ENCODE measurements around the gene NAV2.

The NAV2 gene, protein sequence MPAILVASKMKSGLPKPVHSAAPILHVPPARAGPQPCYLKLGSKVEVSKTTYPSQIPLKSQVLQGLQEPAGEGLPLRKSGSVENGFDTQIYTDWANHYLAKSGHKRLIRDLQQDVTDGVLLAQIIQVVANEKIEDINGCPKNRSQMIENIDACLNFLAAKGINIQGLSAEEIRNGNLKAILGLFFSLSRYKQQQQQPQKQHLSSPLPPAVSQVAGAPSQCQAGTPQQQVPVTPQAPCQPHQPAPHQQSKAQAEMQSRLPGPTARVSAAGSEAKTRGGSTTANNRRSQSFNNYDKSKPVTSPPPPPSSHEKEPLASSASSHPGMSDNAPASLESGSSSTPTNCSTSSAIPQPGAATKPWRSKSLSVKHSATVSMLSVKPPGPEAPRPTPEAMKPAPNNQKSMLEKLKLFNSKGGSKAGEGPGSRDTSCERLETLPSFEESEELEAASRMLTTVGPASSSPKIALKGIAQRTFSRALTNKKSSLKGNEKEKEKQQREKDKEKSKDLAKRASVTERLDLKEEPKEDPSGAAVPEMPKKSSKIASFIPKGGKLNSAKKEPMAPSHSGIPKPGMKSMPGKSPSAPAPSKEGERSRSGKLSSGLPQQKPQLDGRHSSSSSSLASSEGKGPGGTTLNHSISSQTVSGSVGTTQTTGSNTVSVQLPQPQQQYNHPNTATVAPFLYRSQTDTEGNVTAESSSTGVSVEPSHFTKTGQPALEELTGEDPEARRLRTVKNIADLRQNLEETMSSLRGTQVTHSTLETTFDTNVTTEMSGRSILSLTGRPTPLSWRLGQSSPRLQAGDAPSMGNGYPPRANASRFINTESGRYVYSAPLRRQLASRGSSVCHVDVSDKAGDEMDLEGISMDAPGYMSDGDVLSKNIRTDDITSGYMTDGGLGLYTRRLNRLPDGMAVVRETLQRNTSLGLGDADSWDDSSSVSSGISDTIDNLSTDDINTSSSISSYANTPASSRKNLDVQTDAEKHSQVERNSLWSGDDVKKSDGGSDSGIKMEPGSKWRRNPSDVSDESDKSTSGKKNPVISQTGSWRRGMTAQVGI (N-terminal part only)

DNA sequence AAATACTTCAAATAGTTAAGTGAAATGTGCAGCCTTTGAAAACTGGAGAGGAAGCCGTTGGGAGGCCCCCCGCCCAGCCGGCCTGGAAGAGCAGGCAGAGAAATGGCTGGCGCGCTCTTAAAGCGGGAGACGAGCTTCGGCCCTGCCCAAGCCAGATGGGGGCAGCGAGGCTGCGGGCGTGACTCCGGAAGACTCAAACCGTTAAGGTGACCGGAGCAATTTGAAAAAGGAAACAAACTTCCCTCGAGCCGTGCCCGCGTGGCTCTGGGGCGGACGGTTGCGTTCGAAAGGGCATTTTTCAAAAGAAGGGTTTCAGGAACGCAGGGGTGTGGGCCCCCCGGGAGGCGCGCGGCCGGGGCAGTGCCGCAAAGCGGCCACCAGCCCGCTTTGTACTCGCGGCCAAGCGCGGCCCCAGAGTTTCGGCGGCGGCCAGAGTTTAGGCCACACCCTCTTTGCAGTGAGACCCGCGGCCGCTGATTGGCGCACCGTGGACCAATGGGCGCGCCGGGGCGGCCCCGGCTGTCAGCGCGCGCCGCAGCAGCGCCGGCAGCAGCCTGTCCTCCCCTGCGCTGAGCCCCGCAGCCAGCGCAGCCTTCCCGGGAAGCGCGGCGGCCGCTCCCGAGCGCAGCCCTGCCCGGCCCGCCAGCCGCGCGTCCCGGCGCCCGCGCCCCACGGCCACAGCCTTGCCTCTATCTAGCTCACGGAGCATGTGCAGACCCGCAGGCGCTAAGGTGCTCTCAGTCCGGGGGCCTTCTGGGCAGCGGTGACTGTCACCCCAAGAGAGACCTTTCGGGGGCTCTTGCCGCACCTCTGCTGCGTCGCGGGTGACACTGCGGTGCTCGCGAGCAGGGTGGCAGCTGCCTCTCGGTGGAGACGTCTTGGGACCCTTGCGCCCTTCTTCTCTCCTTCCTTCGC is at the start of gene NAV2:
Gene NAV2, plus strand, starts transcription at position 557 of the 915 bp plus-strand sequence. CDS start 859 bp downstream, outside the sequence.
- DNase-seq (ENCODE audit: low read depth, low spot score), result peak; percentile 65

DNA sequence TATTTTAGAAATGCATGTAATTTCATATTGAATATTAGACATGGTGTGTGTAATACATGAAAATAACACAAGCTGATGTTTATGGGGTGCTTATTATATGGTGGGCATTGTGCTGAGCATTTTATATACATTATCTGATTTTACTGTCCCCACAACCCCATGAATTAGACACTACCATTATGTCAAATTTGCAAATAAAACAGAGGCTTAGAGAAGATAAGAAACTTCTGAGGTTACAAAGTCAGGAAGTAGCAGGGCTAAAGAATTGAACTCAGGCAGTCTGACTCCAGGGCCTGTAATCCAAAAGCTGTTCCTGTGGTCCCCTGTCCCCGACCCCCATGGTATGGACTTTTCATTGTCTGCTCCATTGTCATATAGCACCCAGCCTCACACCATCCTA is 49.4 kb upstream of the NAV2 start:
- no peak for DNase-seq (ENCODE audit: low read depth, low spot score)

DNA sequence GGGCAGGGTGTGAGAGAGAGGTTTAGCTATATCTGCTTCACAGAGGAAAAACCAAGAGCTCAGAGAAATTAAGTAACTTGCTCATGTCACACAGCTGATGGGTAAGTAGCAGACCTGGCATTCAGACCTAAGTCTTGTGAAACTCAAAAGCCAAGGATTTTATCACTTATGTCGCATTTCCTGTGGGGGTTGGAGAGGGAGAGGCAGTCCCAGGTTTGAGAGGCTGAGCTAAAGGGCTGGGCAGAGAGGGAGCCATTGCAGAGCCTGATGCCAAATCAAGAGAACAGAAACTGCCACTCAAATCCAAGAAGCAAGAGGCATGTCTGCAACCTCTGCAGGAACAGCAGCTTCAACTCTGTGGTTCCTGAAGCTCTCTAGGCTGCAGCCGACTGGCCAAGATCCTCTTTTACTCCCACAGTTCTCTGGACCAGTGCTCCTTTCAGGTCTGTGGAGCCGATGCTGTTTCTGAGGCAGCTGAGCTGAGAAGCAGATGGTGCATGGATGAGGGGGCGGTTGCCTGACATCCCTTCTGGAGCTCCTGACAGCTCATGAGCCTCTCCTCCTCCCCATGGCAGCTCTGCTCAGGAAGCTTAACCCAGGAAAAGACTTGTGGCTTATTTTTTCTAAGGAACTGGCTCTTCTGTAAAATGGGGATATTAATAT is 47.6 kb upstream of the NAV2 start:
- DNase-seq (ENCODE audit: low read depth, low spot score), result no peak

DNA sequence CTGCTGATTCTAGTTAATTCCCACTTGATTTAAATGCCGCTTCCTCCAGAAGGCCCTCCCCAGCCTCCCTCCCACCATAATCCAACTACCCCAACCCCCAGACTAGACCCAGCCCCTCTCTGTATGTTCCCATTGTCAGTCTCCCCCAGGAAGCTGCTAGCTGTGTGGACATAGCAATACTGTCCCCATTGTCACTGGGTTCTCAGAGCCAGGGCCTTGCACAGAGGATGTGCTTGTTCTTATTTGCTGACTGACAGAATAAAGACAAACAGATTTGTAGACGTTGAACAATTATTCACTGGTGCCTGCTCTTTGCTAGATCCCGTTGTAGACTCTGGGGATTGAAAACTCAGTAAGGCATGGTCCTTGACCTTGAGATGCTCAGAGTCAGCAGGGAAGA is 45.7 kb upstream of the NAV2 start:
- DNase-seq (ENCODE audit: low read depth, low spot score), result no peak

DNA sequence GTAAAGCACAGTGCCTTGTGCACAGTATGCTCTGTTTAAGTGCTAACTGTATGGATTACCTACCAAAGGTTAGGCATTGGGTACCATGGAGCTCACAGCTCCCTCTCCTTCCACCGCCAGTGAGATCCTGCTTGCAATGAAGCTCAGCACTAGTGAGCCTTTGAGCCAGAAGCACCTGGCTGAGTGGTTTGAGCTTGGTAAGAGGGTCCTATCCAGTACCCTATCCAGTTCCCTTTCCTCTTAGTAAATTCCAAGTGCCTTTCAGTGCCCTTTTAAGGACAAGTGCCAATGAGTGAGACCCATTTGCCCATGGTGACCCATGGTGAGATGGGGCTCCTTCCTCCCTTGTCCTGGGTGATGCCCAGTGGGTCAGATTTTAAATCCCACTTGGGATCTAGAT is 43.1 kb upstream of the NAV2 start:
- no peak for DNase-seq (ENCODE audit: low read depth, low spot score)

DNA sequence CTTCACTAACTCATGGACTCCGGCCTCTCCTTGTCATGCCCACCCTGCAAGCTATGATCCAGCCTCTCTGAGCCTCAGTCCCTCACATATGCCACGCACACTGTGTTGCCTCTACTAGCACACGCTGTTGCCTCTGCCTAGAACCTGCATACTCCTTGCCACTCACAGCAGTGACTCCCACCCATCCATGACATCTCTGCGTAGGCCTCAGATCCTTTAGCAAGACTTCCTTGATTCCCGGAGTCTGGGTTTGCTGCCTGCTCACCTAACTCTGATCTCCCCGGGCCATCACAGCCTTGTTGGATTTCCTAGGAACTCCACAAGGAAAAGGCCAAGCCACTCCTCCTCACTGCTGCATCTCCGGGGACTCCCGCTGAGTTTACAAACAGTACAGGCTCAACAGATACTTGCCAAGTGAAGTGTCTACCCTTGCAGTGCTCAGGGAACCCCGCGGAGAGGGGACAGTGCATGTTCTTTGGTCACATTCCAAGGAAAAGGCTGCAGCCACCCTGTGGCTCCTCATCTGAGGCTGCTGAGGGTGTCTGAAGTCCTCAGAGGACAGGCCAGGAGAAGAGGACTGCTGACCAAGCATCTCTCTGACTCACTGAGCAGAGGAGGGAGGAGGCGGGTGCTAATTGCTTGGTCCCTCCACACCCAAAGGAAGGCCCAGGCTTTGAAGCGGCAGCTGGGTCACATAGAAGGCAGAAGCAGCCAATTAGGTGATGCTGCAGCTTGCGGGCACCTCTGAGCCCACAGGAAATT is 42.4 kb upstream of the NAV2 start:
- DNase-seq (ENCODE audit: low read depth, low spot score), result no peak

DNA sequence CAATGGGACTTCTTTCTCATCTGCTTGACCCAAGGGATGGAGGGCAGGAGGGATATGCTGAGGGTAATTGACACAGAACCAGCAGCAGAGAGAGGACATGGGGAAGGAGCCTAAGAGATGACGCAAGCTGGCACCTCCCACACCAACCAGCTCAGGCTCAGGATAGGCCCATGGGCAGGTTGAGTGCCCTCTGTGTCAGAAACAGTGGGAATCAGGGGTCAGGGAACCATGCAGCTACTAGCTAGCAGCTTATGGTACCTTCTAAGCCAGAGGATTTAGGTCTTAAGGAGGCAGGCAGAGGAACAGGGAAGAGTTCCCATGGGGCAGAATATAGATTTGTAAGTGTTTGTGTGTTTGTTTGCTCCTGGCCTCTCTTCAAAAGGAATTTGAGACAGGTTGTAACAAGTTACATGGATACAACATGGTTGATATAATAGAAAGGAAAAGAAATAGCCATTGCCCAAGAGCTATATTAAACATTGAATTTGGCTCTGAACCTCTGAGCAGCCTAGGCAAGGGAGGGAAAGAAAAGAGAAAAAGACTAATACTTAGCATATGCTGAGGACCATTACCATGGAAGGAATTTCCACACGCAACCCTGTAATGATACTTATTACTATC is 39.9 kb upstream of the NAV2 start:
- no peak for DNase-seq (ENCODE audit: low read depth, low spot score)

DNA sequence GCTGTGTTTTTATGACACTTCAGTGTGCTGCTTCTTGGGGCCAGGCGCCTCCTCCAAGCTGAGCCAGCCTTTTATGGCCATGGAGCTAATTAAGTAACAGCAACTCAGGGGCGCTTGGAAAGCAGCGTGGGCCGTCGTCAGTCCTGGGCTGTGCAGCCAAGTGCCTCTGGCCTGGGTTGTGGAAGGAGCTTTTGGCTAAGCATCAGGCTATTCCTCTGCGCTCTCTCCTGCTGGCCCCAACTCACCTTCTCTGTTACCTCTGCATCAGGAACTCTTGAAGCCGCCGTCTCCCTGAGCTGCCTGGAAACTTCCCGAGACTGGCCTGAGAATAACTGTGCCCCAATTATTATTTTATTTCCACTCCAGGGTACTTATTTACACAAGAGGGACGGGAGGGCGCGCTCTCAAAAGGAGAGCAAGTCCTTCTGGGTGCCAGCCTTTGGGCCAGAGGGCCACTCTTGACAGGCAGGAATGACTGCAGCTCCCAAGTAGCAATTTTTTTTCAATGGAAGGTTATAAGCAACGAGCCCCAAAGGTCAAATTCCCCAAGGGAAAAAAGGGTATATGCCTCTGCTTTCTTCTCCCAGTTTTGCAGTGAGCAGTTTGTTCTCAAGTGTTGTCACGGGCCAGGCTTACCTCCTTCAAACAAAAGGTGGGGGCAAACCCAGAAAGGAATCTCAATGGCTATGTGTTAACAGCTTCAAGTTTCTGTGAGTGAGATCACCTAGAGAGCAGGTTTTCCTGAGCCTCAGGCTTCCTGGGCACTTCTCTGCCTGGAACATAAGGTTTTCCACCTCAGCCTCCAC is 38.5 kb upstream of the NAV2 start:
- no peak for DNase-seq (ENCODE audit: low read depth, low spot score)

DNA sequence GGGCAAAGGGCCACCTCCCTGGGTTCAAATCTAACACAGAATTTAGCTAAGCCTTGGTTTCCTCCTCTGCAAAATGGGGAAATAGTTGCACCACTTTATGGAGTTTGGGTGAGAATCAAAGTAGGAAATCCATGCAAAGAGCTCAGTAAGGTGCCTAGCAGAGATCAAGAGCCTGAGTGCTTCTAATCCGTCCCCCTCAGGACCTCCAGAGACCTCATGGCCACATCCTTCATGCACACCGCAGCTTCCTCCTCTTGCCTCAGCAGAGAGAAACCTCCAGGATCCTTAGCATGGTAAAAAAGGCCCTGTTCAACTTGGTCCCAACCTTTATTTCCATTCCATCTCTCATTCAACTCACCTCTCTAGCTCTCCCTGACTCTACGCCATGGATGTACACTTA is 37.8 kb upstream of the NAV2 start:
- no peak for DNase-seq (ENCODE audit: low read depth, low spot score)

DNA sequence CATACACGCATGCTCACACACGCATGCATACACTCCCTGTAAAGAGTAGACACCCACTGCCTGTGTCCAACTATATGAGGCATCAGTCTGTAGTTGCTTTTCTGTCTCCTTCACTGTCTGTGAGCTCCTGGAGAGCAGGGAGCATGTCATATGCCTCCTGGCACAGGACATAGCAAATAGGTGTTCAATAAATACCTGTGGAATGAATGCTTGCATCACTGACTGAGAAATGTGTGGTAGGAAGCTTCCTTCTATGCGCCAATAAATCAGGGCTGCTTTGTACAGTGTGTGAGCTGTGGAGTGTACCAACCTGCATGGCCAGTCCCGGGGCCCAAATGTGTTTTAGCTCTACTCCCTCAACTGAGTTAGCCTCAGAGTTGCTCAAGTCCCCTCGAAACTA is 37.2 kb upstream of the NAV2 start:
- no peak for DNase-seq (ENCODE audit: low read depth, low spot score)

DNA sequence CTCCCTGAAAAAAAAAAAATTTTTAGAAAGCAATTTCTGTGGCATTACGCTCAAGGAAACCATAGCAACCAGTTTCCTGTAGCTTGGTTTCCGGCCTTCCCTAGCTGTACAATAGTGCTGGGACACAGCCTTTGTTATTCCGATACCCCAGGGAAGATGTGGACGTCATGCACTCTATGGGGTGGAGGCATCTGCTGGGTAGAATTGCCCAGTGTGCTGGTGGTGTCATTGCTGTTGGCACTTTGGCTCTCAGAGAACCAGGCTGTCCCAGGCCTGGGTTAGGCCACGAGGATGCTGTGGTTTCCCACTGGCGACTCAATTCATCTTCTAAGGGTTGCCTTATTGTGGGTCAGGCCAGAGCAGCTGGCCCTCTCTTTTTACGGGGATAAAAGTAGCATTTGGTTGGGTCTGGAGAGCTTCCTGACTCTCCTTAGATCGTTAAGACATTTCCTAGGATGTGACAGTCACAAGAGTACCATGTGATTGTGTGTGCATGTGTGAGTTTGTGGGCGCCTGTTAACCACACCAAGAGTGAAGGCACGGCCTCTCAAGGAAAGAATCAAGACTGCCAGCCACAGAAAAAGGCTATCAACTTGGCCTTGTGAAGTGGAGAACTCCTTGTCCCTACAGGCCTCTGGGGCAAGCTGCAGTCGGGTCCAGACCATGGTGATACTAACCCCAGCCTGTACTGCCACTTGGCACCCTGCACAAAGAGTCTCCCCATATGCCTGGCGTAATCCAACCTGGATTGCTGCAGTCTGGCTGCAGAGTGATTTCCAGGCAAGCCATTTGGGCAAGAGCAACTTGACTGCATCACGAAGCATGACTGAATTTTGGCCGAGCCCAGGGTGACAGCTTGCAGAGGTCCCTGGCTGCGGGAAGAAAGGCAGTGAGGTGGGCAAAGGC is 35.9 kb upstream of the NAV2 start:
- no peak for DNase-seq (ENCODE audit: low read depth, low spot score)

DNA sequence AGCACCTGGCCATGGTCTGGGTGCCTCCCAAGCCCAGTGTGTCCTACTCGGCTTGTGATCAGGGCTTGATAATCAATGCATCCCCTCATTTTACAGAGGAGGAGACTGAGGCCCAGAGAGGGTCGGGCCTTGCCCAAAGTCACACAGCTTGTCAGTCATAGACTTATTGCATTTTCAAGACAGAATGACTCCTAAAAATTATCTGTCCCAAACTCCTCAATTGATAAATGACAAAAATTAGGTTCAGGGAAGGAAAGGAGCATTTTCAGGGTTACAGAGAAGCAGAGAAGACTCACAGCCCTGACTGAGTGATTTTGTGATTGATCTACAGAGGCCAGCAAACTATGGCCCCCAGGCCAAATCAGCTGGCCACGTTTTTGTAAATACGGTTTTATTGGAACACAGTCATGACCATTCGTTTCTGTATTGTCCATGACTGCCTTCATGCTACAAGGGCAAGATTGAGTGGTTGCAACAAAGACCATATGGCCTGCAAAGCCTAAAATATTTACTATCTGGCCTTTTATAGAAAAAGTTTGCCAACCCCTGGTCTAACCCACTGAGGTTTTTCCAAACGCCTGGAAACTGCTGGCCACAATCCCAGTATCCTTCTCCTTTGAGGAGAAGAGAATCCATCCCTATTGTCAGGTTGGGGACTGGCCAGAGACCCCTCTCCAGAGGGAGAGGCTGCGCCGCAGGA is 35.1 kb upstream of the NAV2 start:
- DNase-seq (ENCODE audit: low read depth, low spot score), result no peak

DNA sequence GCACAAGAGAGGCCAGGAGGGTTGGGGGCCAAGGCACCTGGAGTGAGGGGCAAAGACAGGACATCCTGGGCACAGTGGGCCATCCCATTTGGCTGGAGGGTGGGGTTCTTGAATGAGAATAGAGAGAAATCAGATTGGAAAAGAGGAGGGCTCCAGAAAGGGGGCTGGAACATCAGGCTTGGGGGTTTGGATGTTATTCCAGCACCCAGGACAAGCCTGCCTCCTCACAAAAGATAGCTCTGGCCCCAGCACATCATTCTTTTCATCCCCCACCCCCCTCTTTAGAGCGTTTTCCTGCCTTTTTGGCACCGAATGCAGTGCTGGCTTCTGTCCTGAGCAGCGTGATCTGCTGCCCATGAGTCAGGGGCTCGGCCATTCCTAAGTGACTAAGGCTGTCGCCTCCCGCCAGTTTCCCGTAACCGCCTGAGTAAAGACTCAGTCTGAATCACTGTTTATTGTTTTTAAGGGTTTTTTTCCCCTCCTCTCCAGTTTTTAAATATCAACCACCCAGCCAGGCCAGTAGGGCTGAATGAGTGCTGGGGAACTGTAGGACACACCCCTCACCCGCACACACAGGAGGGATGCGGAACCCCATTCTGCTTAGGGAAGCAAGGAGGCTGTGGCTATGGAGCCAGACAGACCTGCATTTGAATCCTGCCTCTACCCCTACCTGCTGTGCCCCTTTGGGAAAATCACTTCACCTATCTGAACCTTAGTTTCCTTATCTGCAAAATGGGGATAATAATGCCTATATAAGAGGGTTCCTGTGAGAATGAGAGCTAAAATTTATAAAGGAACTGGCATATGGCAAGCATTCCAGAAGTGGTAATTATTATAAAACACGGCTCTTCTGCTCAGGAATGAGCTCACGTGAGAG is 32.4 kb upstream of the NAV2 start:
- no peak for DNase-seq (ENCODE audit: low read depth, low spot score)

DNA sequence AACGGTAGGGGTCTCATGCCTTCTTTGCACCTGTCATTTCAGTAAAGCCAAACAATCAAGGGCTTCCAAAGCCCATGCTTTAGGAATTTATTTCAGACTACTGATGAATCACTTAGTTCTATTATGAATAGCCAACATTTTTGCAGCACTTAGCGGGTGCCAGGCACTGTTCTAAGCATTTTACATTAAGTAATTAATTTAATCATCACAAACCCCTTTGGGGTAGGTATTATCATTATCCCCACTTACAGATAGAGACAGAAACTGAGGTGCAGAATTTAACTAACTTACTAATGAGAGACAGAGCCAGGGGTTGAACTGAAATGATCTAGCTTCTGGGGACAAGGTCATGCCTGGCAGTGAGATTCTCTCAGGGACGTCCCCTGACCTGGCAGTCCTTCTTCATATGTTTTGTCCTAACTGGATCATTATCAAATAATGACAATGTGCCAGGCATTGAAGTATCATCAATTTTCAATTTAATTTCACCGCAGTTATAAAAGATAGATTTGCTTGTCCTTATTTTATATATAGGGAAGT is 31.7 kb upstream of the NAV2 start:
- DNase-seq (ENCODE audit: low read depth, low spot score), result no peak

DNA sequence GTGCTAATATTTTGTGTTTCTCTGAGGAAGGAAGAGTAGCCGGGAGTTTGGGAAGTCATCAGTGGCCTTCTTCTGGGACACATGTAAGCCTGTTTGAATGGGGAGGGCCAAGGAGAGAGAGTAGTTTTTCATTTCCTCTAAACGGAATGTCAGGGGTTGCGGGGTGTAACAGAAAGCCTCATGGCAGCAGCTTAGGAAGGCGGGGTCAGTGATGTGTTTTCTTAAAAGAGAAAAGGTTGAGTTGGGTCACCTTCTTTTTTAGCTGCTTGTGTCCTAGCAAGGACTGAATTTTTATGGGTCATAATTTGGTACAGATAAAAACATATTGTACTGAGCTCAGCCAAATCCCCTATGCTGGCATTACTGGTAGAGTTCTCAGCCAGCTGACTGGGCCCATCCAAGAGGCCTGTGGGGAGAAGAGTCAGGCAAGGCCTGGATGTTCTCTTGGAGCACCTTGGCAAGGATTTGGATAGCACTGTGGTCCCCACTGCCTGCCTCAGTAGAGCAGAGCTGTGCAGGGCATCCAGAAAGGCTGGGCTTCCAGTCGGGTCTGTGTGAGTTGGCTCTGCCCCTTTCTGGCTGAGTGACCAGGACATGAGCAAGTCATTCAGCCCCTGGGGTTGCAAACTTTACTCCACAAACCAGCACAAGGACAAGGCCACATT is 29.4 kb upstream of the NAV2 start:
- no peak for DNase-seq (ENCODE audit: low read depth, low spot score)

All from iPS DF 19.7 (cell line).